ENCODE measurements around the gene FAM118B. TPM values are rescaled to one million over a fixed set of nuclear protein-coding genes. Genes with fewer than 3 reads are reported as not detected.

FAM118B gene
- total and polyA plus RNA-seq, 2 of the 4 experiments (the other 2 are of a cell fraction): 20.0 to 27.2 TPM

GRCh38 chr11:126192361-126192760, 19.2 kb upstream of the FAM118B start:
- Histone ChIP-seq H3K23ac (ENCODE audit: low read depth, low read length) (no peak overlapping the region), H3K4ac (ENCODE audit: low read depth, low read length) (no peak overlapping the region), H3K27me3 (ENCODE audit: control insufficient read depth, insufficient read depth, low read length) (no peaks in the 10 kb centered on the region), H2BK5ac (ENCODE audit: low read depth, low read length, poor library complexity, severe bottlenecking) (no peak overlapping the region), H3K56ac (ENCODE audit: extremely low read depth, insufficient read depth, low read length) (no peak overlapping the region), H2AK9ac (replicated peaks; ENCODE audit: low read depth, low read length, poor library complexity) (no peak overlapping the region), H3K36me3 (ENCODE audit: control insufficient read depth, insufficient read depth, low read length) (peaks cover 16% of the 10 kb centered on the region), H3K79me1 (ENCODE audit: low read depth in 1 of 2, low read length in 2 of 2) (no peaks in the 10 kb centered on the region), H2BK20ac (ENCODE audit: low read depth, low read length) (no peak overlapping the region), H2BK15ac (ENCODE audit: low read depth, low read length) (no peak overlapping the region), H2BK120ac (ENCODE audit: low read depth, low read length) (no peak overlapping the region), H4K5ac (ENCODE audit: low read depth, low read length) (no peak overlapping the region), H3K4me1 (ENCODE audit: control insufficient read depth, insufficient read depth, low read length) (no peaks in the 10 kb centered on the region), H4K8ac (ENCODE audit: low read depth in 2 of 2, low read length in 2 of 2) (no peak overlapping the region), H4K20me1 (ENCODE audit: insufficient read depth, low read length) (no peaks in the 10 kb centered on the region; the same call in 1 of the 2 replicates), H3K4me2 (ENCODE audit: low read depth, low read length) (no peak overlapping the region), H3K9me3 (ENCODE audit: control insufficient read depth, insufficient read depth, low read length) (no peaks in the 10 kb centered on the region), H2AK5ac (ENCODE audit: low read depth, low read length) (no peak overlapping the region), H3K14ac (replicated peaks; ENCODE audit: low read depth, low read length) (no peak overlapping the region), H3K27ac (ENCODE audit: insufficient read depth, low read length) (no peak overlapping the region), H3K9me1 (ENCODE audit: insufficient read depth, low read length) (no peaks in the 10 kb centered on the region), H3K4me3 (ENCODE audit: insufficient read depth, low read depth, low read length) (no peak overlapping the region), H3K18ac (ENCODE audit: low read depth, low read length) (no peak overlapping the region), H2AFZ (replicated peaks; ENCODE audit: low read length, poor library complexity) (no peak overlapping the region), H3K9ac (ENCODE audit: low read depth, low read length) (no peak overlapping the region), H4K91ac (ENCODE audit: insufficient read depth, low read depth, low read length) (no peak overlapping the region)
- no CpG with 5 or more reads among the region's 7 CpGs for WGBS, 2 experiments (ENCODE audit: extremely low coverage in 2 of 2, insufficient read length in 1 of 2)
- no peak for TF ChIP-seq CHD1 (IDR thresholded peaks at IDR 0.05; ENCODE audit: low read depth, low read length)
- CTCF ChIA-PET: interaction anchor here (0.9 kb wide), 1 partner anchor 275 kb away, joined by 3 read pairs; no protein-coding TSS in a partner anchor
- intact Hi-C loops (cut with micrococcal nuclease) (loop anchor here (5.0 kb wide), 1 partner anchor 130 kb away; the partner anchor contains the start of gene CDON), dilution Hi-C loops (cut with HindIII; ENCODE audit: low sequenced_read_pairs, unreplicated experiment) (no loop called here), in situ Hi-C loops (cut with MboI; ENCODE audit: low sequenced_read_pairs) (loop anchor here (5.0 kb wide), 1 partner anchor 265 kb away; no protein-coding TSS in a partner anchor)
- DNase-seq: no peak
- POLR2A ChIA-PET (ENCODE audit: unreplicated experiment): no interaction called here
- BruUV-seq (replicated peaks): no TSS peak
- no peak for ATAC-seq (ENCODE audit: low read depth)
